Kidney glomerular epithelial cell (primary cell): ENCODE results near the gene KCNMA1.

Source experiments
- DNase-seq: peaks from one replicate; lab custom pipeline; 2025; lab: John Stamatoyannopoulos, UW

KCNMA1 gene

GRCh38 chr10:77208684-77209256 is 428.8 kb downstream of the KCNMA1 start:
- DNase-seq = no peak

GRCh38 chr10:77207828-77208185 is 429.8 kb downstream of the KCNMA1 start:
- DNase-seq = no peak

- no peak for DNase-seq
Measured at GRCh38 chr10:77207182-77207827, 430.3 kb downstream of the KCNMA1 start.

- DNase-seq = no peak
Measured at GRCh38 chr10:77205135-77205534, 432.5 kb downstream of the KCNMA1 start.

GRCh38 chr10:77204171-77204570 is 433.4 kb downstream of the KCNMA1 start:
- DNase-seq = no peak

GRCh38 chr10:77202857-77203256 is 434.8 kb downstream of the KCNMA1 start:
- no peak for DNase-seq

- DNase-seq = no peak
Measured at GRCh38 chr10:77201135-77202106, 436.2 kb downstream of the KCNMA1 start.

GRCh38 chr10:77197544-77197943 is 440.1 kb downstream of the KCNMA1 start:
- DNase-seq = no peak

- no peak for DNase-seq
Measured at GRCh38 chr10:77196614-77197013, 441.0 kb downstream of the KCNMA1 start.

GRCh38 chr10:77195101-77195500 is 442.5 kb downstream of the KCNMA1 start:
- DNase-seq = peak; percentile 98

- DNase-seq = no peak
Measured at GRCh38 chr10:77193001-77193400, 444.6 kb downstream of the KCNMA1 start.

GRCh38 chr10:77192402-77192801 is 445.2 kb downstream of the KCNMA1 start:
- no peak for DNase-seq

- no peak for DNase-seq
Measured at GRCh38 chr10:77191324-77192049, 446.1 kb downstream of the KCNMA1 start.

- DNase-seq = no peak
Measured at GRCh38 chr10:77190291-77190690, 447.3 kb downstream of the KCNMA1 start.

GRCh38 chr10:77189520-77189919 is 448.1 kb downstream of the KCNMA1 start:
- DNase-seq = no peak

GRCh38 chr10:77189075-77189474 is 448.5 kb downstream of the KCNMA1 start:
- no peak for DNase-seq

GRCh38 chr10:77188521-77188920 is 449.1 kb downstream of the KCNMA1 start:
- no peak for DNase-seq

- no peak for DNase-seq
Measured at GRCh38 chr10:77188000-77188395, 449.6 kb downstream of the KCNMA1 start.

GRCh38 chr10:77187376-77187999 is 450.1 kb downstream of the KCNMA1 start:
- DNase-seq = no peak

GRCh38 chr10:77186936-77187335 is 450.7 kb downstream of the KCNMA1 start:
- no peak for DNase-seq

- DNase-seq = no peak
Measured at GRCh38 chr10:77185696-77186095, 451.9 kb downstream of the KCNMA1 start.

GRCh38 chr10:77182803-77183202 is 454.8 kb downstream of the KCNMA1 start:
- no peak for DNase-seq
